HepG2 (cell line): ENCODE data around the gene CST4. TPM values are rescaled to one million over a fixed set of nuclear protein-coding genes. Genes with fewer than 3 reads are reported as not detected.

Experiments
- EP300 ChIP-seq, 3 experiments: sonication (generic) in 1 of 3; formaldehyde crosslinking in 1 of 3; IDR thresholded peaks; 2 replicates each; pipeline versions ENCODE4 v1.5.1 to v1.6.1; 2011 to 2020; ENCODE audit warnings: low read depth in 2 of 3, low read length in 2 of 3, borderline replicate concordance in 1 of 3, improper control_type of control experiment in 1 of 3, mild to moderate bottlenecking in 1 of 3, missing genetic modification reagents in 1 of 3, moderate library complexity in 1 of 3
- GATAD1 ChIP-seq: IDR thresholded peaks from 2 replicates; pipeline ENCODE4 v1.6.1; 2016; ENCODE audit warnings: missing genetic modification reagents, missing compliant biosample characterization
- HOXA5 ChIP-seq: sonication (generic); formaldehyde crosslinking; IDR thresholded peaks from 2 replicates; pipeline ENCODE4 v1.4.0; 2020; ENCODE audit warnings: missing genetic modification reagents
- PHF21A ChIP-seq: sonication (generic); formaldehyde crosslinking; IDR thresholded peaks from 2 replicates; pipeline ENCODE4 v1.5.0; 2020; ENCODE audit warnings: mild to moderate bottlenecking, missing genetic modification reagents
- SSRP1 ChIP-seq: IDR thresholded peaks from 2 replicates; pipeline ENCODE4 v1.6.1; 2016; ENCODE audit warnings: control low read depth
- ZBTB7A ChIP-seq: sonication (generic); formaldehyde crosslinking; IDR thresholded peaks from 2 replicates; pipeline ENCODE4 v1.8.0; 2022; ENCODE audit warnings: mild to moderate bottlenecking, missing genetic modification reagents
- ZNF10 ChIP-seq: sonication (generic); formaldehyde crosslinking; IDR thresholded peaks from 2 replicates; pipeline ENCODE4 v1.4.0; 2020; ENCODE audit warnings: mild to moderate bottlenecking, low read depth, missing genetic modification reagents, borderline replicate concordance
- ZNF282 ChIP-seq: fragments of 450-650 bp; IDR thresholded peaks from 2 replicates; pipeline ENCODE4 v1.6.1; 2018; ENCODE audit not compliant: partially characterized antibody
- ZNF609 ChIP-seq: sonication (generic); formaldehyde crosslinking; IDR thresholded peaks from 2 replicates; pipeline ENCODE4 v1.4.0; 2020; ENCODE audit warnings: mild to moderate bottlenecking, missing genetic modification reagents, borderline replicate concordance
- ZNF766 ChIP-seq: sonication (generic); formaldehyde crosslinking; IDR thresholded peaks from 2 replicates; pipeline ENCODE4 v1.5.0; 2020; ENCODE audit warnings: missing genetic modification reagents, borderline replicate concordance
- ZSCAN31 ChIP-seq: sonication (generic); formaldehyde crosslinking; IDR thresholded peaks from 2 replicates; pipeline ENCODE4 v1.5.0; 2020; ENCODE audit warnings: low read depth, mild to moderate bottlenecking, missing genetic modification reagents
- ZSCAN9 ChIP-seq: IDR thresholded peaks from 2 replicates; pipeline ENCODE4 v1.6.1; 2016; ENCODE audit warnings: borderline replicate concordance
- polyA plus RNA-seq, 8 experiments: library from polyadenylated mRNA; depleted of rRNA in 3 of 8; stranded (reverse) in 7 of 8; unstranded in 1 of 8; fragments of >200 nt; fragmentation: Illumina TruSeq in 4 of 8; extraction: Trizol in 4 of 8; gene quantifications; 2 replicates each; pipeline versions ENCODE4 v1.2.1 to v1.2.3, GENCODE V29; 2011 to 2016; ENCODE audit warnings: low read depth in 4 of 8, missing spikeins in 1 of 8, mixed read lengths in 1 of 8; ENCODE audit not compliant: insufficient read depth in 1 of 8
- total RNA-seq, 5 experiments: library from RNA; depleted of rRNA; stranded (reverse); fragments of >200 nt; fragmentation: Illumina TruSeq; extraction: Trizol; gene quantifications; 2 replicates each; pipeline ENCODE4 v1.2.3, GENCODE V29; 2016; ENCODE audit warnings: low read depth in 1 of 5
- TF ChIP-seq, protein P1 (sequence below): sonication (generic); formaldehyde crosslinking; IDR thresholded peaks from 2 replicates; pipeline ENCODE4 v1.8.1; 2023; ENCODE audit warnings: missing genetic modification reagents, inconsistent platforms, borderline replicate concordance
- TF ChIP-seq, protein P2 (sequence below): sonication (generic); formaldehyde crosslinking; IDR thresholded peaks from 2 replicates; pipeline ENCODE4 v1.5.0; 2020; ENCODE audit warnings: mild to moderate bottlenecking, missing genetic modification reagents, borderline replicate concordance

CST4 gene
- total and polyA plus RNA-seq, 2 of the 13 experiments (the other 11 are each of a cell fraction or from before 2014, with no cell fraction given), result not detected

DNA sequence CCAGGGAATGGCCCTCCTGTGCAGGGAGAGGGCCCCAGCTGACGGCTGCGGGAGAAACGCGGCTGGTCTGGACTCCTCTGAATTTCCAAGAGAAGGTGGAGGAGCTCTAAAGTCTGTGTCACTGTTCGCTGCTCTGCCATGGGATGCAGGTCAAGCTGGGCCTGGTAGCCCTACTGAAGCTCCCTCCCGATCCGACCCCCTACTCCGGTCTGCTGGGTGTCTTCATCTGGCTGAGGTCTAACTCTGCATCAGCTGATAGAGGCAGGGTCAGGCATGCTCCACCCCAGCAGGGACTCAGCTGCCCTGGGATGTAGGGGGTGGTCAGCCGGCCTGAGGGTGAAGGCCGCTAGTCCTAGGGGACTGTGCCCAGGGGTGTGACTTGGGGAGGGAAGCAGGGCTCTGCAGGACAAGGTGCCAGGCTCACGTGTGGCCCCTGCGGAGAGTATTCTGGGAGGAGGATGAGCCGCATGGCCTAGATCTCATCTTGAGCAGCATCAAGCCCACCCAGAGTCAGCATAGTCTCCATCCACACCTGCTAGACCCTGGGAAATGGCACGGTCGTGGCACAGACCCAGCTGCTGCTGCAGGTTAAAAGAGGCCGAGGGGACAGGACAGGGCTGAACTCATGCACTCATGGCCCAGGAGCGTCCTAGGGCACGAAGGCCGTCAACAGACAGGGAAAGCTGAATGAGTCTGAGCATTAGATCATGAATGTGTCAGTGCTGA is 52.5 kb downstream of the CST4 start (continued):
- TF ChIP-seq EP300 (IDR thresholded peaks at IDR 0.05; ENCODE audit: low read depth in 2 of 2, low read length in 2 of 2) (no peak), EP300 (CRISPR knock-in tag; IDR thresholded peaks at IDR 0.05; ENCODE audit: borderline replicate concordance) (no peak), ZNF766 (CRISPR knock-in tag) (no peak), PHF21A (CRISPR knock-in tag) (no peak; the same call in 1 of the 2 replicates), ZSCAN31 (CRISPR knock-in tag) (peak; percentile 36; the same call in 1 of the 2 replicates), HOXA5 (no peak), ZSCAN9 (CRISPR knock-in tag) (no peak), ZNF282 (no peak), ZNF10 (CRISPR knock-in tag) (no peak), GATAD1 (CRISPR knock-in tag) (no peak; the same call in 1 of the 2 replicates), ZBTB7A (CRISPR knock-in tag) (no peak), ZNF609 (CRISPR knock-in tag) (0 out of 2 replicates have a peak, but pooled peaks have one; percentile 42), SSRP1 (CRISPR knock-in tag) (0 out of 2 replicates have a peak, but pooled peaks have one; percentile 65)
- TF ChIP-seq, protein P1, sequence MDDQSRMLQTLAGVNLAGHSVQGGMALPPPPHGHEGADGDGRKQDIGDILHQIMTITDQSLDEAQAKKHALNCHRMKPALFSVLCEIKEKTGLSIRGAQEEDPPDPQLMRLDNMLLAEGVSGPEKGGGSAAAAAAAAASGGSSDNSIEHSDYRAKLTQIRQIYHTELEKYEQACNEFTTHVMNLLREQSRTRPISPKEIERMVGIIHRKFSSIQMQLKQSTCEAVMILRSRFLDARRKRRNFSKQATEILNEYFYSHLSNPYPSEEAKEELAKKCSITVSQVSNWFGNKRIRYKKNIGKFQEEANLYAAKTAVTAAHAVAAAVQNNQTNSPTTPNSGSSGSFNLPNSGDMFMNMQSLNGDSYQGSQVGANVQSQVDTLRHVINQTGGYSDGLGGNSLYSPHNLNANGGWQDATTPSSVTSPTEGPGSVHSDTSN (CRISPR knock-in tag), result no peak
- TF ChIP-seq, protein P2, sequence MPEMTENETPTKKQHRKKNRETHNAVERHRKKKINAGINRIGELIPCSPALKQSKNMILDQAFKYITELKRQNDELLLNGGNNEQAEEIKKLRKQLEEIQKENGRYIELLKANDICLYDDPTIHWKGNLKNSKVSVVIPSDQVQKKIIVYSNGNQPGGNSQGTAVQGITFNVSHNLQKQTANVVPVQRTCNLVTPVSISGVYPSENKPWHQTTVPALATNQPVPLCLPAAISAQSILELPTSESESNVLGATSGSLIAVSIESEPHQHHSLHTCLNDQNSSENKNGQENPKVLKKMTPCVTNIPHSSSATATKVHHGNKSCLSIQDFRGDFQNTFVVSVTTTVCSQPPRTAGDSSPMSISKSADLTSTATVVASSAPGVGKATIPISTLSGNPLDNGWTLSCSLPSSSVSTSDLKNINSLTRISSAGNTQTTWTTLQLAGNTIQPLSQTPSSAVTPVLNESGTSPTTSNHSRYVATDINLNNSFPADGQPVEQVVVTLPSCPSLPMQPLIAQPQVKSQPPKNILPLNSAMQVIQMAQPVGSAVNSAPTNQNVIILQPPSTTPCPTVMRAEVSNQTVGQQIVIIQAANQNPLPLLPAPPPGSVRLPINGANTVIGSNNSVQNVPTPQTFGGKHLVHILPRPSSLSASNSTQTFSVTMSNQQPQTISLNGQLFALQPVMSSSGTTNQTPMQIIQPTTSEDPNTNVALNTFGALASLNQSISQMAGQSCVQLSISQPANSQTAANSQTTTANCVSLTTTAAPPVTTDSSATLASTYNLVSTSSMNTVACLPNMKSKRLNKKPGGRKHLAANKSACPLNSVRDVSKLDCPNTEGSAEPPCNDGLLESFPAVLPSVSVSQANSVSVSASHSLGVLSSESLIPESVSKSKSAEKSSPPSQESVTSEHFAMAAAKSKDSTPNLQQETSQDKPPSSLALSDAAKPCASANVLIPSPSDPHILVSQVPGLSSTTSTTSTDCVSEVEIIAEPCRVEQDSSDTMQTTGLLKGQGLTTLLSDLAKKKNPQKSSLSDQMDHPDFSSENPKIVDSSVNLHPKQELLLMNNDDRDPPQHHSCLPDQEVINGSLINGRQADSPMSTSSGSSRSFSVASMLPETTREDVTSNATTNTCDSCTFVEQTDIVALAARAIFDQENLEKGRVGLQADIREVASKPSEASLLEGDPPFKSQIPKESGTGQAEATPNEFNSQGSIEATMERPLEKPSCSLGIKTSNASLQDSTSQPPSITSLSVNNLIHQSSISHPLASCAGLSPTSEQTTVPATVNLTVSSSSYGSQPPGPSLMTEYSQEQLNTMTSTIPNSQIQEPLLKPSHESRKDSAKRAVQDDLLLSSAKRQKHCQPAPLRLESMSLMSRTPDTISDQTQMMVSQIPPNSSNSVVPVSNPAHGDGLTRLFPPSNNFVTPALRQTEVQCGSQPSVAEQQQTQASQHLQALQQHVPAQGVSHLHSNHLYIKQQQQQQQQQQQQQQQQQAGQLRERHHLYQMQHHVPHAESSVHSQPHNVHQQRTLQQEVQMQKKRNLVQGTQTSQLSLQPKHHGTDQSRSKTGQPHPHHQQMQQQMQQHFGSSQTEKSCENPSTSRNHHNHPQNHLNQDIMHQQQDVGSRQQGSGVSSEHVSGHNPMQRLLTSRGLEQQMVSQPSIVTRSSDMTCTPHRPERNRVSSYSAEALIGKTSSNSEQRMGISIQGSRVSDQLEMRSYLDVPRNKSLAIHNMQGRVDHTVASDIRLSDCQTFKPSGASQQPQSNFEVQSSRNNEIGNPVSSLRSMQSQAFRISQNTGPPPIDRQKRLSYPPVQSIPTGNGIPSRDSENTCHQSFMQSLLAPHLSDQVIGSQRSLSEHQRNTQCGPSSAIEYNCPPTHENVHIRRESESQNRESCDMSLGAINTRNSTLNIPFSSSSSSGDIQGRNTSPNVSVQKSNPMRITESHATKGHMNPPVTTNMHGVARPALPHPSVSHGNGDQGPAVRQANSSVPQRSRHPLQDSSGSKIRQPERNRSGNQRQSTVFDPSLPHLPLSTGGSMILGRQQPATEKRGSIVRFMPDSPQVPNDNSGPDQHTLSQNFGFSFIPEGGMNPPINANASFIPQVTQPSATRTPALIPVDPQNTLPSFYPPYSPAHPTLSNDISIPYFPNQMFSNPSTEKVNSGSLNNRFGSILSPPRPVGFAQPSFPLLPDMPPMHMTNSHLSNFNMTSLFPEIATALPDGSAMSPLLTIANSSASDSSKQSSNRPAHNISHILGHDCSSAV, result 0 out of 2 replicates have a peak, but pooled peaks have one; percentile 1
